AG04449 (cell line): Measurements from ENCODE around the gene VSTM2A.
"Not testable (repeated sequence)": the region's sequence is repeated elsewhere in the genome, so short reads cannot be mapped to it uniquely, and the experiment has no call there.

Experiments used
- CTCF ChIA-PET: fragments of 350-600 bp; formaldehyde crosslinking; extraction: SDS; loops from one replicate; lab custom pipeline; 2021; ENCODE audit warnings: antibody characterized with exemption; lab: Yijun Ruan, JAX
- POLR2A ChIA-PET: fragments of 400-600, 350-600 bp; formaldehyde crosslinking; extraction: SDS; loops from one replicate; lab custom pipeline; 2020; ENCODE audit warnings: antibody characterized with exemption, inconsistent platforms; lab: Yijun Ruan, JAX
- DNase-seq: peaks from one replicate; pipeline ENCODE4 v3.0.0-alpha.2; 2010; ENCODE audit warnings: low read depth, low spot score
- H3K4me3 ChIP-seq: 2 replicates; pipeline ENCODE4 v1.5.1; 2011; ENCODE audit warnings: low read depth, mild to moderate bottlenecking, control low read depth, low read length
- TF ChIP-seq, protein P1 (sequence below): IDR thresholded peaks from one replicate; pipeline ENCODE4 v1.5.1; 2011; ENCODE audit warnings: mild to moderate bottlenecking, moderate library complexity, low read length, control low read depth, inconsistent platforms; ENCODE audit not compliant: insufficient read depth; ENCODE audit errors: missing control alignments

VSTM2A gene, protein sequence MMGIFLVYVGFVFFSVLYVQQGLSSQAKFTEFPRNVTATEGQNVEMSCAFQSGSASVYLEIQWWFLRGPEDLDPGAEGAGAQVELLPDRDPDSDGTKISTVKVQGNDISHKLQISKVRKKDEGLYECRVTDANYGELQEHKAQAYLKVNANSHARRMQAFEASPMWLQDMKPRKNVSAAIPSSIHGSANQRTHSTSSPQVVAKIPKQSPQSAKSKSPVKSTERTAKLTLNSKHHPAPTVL

DNA sequence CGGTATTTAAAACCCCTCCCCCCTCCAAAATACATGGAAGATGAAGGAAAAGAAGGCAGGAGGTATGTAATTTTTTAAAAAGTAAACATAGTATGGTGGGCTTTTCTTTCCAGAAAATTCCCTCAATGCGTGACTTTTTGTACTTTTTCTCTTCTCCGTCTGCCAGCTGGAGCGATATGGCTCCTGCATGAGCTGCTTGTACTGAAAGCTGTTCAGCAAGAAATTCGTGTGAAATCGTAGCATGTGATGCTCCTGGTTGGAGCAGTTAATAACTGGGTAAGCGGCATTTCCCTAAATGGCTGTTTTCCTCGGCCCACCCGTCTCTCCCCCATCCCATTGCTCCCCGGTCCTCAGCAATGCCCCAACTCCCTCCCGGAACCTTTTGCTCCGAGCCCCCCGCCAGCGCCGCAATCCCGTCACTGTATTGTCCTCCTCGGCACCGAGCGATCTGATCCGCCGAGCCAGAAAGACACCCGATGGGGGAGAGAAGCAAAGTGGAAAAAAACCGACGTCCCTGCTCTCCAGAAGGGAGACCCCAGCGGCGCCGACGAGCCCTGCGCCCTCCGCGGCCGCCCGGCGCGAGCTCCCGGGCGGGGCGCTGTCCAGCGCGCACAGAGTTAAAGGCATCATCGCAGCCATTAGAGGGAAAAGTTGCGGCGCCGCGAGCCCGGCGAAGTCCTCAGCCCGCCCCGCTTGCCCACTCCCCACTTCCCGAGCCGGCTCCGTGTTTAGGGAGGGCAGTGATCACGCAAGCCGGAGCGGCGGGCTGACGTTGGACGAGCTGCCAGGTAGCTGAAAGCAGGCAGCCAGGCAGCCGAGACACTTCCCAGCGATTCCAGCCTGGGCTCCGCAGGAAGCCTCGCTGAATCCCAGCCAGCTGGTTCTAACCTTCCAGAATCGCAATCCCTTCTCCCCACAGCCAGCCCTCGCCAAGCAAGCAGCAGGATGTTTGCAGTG, at the start of gene VSTM2A:
TSS of gene VSTM2A (plus strand) at position 707 of the 957 bp plus-strand sequence. CDS start 356 bp downstream, outside the sequence.
- no peak within 1 kb of the TSS for H3K4me3 ChIP-seq
- TF ChIP-seq, protein P1, sequence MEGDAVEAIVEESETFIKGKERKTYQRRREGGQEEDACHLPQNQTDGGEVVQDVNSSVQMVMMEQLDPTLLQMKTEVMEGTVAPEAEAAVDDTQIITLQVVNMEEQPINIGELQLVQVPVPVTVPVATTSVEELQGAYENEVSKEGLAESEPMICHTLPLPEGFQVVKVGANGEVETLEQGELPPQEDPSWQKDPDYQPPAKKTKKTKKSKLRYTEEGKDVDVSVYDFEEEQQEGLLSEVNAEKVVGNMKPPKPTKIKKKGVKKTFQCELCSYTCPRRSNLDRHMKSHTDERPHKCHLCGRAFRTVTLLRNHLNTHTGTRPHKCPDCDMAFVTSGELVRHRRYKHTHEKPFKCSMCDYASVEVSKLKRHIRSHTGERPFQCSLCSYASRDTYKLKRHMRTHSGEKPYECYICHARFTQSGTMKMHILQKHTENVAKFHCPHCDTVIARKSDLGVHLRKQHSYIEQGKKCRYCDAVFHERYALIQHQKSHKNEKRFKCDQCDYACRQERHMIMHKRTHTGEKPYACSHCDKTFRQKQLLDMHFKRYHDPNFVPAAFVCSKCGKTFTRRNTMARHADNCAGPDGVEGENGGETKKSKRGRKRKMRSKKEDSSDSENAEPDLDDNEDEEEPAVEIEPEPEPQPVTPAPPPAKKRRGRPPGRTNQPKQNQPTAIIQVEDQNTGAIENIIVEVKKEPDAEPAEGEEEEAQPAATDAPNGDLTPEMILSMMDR = no peak
- DNase-seq = no peak
- ChIA-PET CTCF (no interaction called here), POLR2A (no interaction called here)

DNA sequence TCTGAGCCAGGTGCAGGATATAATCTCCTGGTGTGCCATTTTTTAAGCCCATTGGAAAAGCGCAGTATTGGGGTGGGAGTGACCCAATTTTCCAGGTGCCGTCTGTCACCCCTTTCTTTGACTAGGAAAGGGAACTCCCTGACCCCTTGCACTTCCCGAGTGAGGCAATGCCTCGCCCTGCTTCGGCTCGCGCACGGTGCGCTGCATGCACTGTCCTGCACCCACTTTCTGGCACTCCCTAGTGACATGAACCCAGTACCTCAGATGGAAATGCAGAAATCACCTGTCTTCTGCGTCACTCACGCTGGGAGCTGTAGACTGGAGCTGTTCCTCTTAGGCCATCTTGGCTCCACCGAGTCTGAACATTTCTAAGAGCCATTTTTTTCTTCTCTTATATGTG, 37.6 kb upstream of the VSTM2A start:
- CTCF ChIA-PET, POLR2A ChIA-PET: not testable (repeated sequence)

DNA sequence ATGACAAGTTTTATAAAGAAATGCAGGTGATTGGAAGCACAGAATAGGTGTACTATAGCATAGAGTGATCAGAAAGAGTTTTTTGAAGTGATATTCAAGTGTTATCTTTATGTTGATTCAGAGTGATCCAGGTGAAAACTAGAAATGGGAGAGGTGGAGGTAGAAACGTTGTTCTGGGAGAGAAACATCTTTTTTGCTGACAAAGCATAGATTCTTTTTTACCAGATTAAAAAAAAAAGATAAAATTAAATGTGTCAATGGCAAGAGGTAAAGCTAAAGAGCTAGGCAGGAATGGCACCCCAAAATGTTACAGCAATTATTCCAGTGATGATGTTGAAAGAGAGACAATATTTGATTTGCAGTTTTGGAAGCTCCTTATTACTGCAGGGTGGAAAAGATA, 12.6 kb upstream of the VSTM2A start:
- CTCF ChIA-PET = no interaction called here
- POLR2A ChIA-PET = no interaction called here
- TF ChIP-seq, protein P1 = no peak
- no peak overlapping the region for H3K4me3 ChIP-seq
- no peak for DNase-seq

More for the DNA sequence above, 37.6 kb upstream of the VSTM2A start:
- not testable (repeated sequence) for DNase-seq, H3K4me3 ChIP-seq

DNA sequence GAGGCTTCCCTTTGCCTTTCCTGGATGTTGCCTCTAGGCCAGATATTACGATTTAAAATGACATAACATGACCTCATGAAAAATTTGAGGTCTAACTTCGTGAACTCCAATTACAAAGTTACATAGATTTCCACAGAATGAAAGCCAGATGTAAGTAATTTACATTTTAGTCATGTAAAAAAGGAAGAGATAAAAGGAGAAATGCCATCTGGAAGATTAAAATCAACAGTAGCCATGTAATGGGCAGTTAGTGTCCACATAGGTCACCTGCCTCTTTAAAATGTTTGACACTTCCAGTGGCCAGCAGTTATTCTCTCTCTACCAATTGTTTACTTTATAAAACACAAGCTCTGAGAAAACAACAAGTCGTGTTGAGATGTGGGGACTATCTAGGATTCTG, 4.1 kb upstream of the VSTM2A start:
- TF ChIP-seq, protein P1 = no peak
- no peak for DNase-seq
- POLR2A ChIA-PET = no interaction called here
- CTCF ChIA-PET = no interaction called here
- no peak overlapping the region for H3K4me3 ChIP-seq

DNA sequence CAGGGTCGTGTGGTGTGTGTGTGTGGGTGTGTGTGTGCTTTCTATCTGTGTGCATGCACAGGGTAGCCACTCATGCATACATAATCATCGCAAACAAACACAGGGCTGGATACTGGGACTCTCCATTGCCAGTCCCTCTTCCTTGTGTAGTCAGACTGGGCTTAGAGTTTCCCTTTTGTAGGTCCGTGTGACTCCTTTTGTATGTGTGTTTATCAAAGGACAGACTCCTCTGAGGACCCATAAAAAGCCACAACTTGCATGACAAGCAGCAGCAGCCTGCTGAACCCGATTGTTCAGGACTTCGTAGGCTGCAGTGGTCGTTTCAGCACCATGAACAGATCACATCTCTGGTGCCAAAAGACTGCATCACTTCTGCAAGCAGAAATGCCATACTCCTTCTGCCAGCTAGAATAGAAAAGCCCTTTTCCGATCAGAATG, 895 bp downstream of the VSTM2A start:
- no peak overlapping the region for H3K4me3 ChIP-seq
- ChIA-PET CTCF (no interaction called here), POLR2A (no interaction called here)
- no peak for DNase-seq
- TF ChIP-seq, protein P1 = no peak

DNA sequence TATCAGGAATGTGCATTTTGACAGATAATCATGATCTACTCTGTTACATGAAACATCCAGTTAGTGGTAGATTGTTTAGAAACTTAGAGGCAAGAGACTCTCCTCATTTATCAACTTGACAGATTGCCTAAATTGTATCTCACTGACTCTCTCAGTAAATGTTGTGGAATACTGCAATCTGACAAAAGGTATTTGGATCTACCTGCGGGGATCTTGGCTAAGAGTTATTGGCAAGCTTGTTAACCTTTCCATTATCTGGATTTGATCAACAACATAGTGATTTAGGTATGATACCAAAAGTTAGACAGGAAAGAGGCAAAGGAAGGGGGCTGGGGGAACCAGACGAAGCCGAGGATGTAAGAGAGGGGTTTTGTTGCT, 2.0 kb downstream of the VSTM2A start:
- CTCF ChIA-PET = no interaction called here
- TF ChIP-seq, protein P1 = no peak
- no peak overlapping the region for H3K4me3 ChIP-seq
- no peak for DNase-seq
- POLR2A ChIA-PET = no interaction called here
